H1 (cell line): Measurements from ENCODE around the gene CACNB1. TPM values are rescaled to one million over a fixed set of nuclear protein-coding genes. Genes with fewer than 3 reads are reported as not detected.

Experiments used
- CTCF ChIA-PET: fragments of 300-600 bp; sonication (Branson Sonifier 250); formaldehyde crosslinking; loops from one replicate; lab custom pipeline; 2021; ENCODE audit not compliant: partially characterized antibody; lab: Charles Lee
- POLR2A ChIA-PET: fragments of 300-600 bp; sonication (Branson Sonifier 250); formaldehyde crosslinking; loops from one replicate; lab custom pipeline; 2021; ENCODE audit warnings: inconsistent platforms; ENCODE audit not compliant: partially characterized antibody; lab: Charles Lee
- DNase-seq, 2 experiments: peaks; one replicate each; pipeline versions ENCODE4 v3.0.0 to v3.0.0-alpha.2; 2010 to 2022; ENCODE audit warnings: low spot score in 2 of 2, low read depth in 1 of 2, mixed read lengths in 1 of 2
- FAIRE-seq: peaks from 2 replicates; lab custom pipeline; 2011; peaks lifted over from hg19 to GRCh38; lab: Jason Lieb, UNC
- H2AFZ ChIP-seq: 2 replicates; pipeline ENCODE4 v1.8.1; 2012; ENCODE audit warnings: low read length, inconsistent platforms
- H2AK5ac ChIP-seq: 2 replicates; pipeline ENCODE4 v1.6.1; 2013; ENCODE audit warnings: low read depth, low read length
- H2BK120ac ChIP-seq: replicated peaks from 2 replicates; pipeline ENCODE3; 2013; ENCODE audit warnings: low read depth, low read length, inconsistent platforms
- H2BK12ac ChIP-seq: 2 replicates; pipeline ENCODE4 v1.6.1; 2013; ENCODE audit warnings: low read depth, low read length
- H2BK15ac ChIP-seq: 2 replicates; pipeline ENCODE4 v1.6.1; 2013; ENCODE audit warnings: low read length
- H2BK20ac ChIP-seq: 2 replicates; pipeline ENCODE4 v1.6.1; 2013; ENCODE audit warnings: low read length
- H2BK5ac ChIP-seq: 2 replicates; pipeline ENCODE4 v1.6.1; 2013; ENCODE audit warnings: low read depth, low read length
- H3K14ac ChIP-seq: 2 replicates; pipeline ENCODE4 v1.6.1; 2013; ENCODE audit warnings: inconsistent platforms; ENCODE audit not compliant: insufficient read length
- H3K18ac ChIP-seq: 2 replicates; pipeline ENCODE4 v1.6.1; 2013; ENCODE audit warnings: low read length; ENCODE audit errors: extremely low read depth
- H3K23ac ChIP-seq: 2 replicates; pipeline ENCODE4 v1.6.1; 2013; ENCODE audit warnings: inconsistent platforms; ENCODE audit not compliant: insufficient read length
- H3K23me2 ChIP-seq: 2 replicates; pipeline ENCODE4 v1.6.1; 2013; ENCODE audit warnings: low read depth, low read length
- H3K27ac ChIP-seq: 2 replicates; pipeline ENCODE4 v1.6.1; 2011; ENCODE audit warnings: low read depth, low read length, inconsistent platforms
- H3K27me3 ChIP-seq, 4 experiments: replicated peaks in 1 of 4; 1 replicate in 1 of 4; 2 replicates in 3 of 4; pipeline versions ENCODE4 v1.6.1 to v1.8.1; 2011 to 2013; ENCODE audit warnings: low read length in 3 of 4, mild to moderate bottlenecking in 3 of 4, inconsistent platforms in 2 of 4, mixed read lengths in 2 of 4, moderate library complexity in 1 of 4; ENCODE audit not compliant: control insufficient read depth in 3 of 4, insufficient read depth in 3 of 4; ENCODE audit errors: extremely low read depth in 1 of 4
- H3K36me3 ChIP-seq, 4 experiments: 2 replicates each; pipeline versions ENCODE4 v1.6.1 to v1.8.1; 2011 to 2013; ENCODE audit warnings: mild to moderate bottlenecking in 4 of 4, low read length in 3 of 4, moderate library complexity in 2 of 4, control low read depth in 1 of 4, inconsistent platforms in 1 of 4; ENCODE audit not compliant: insufficient read depth in 4 of 4, control insufficient read depth in 2 of 4
- H3K4ac ChIP-seq: replicated peaks from 2 replicates; pipeline ENCODE3; 2013; ENCODE audit warnings: low read length, low read depth, mixed read lengths, inconsistent platforms; ENCODE audit not compliant: insufficient read length
- H3K4me1 ChIP-seq, 4 experiments: replicated peaks in 1 of 4; 1 replicate in 1 of 4; 2 replicates in 3 of 4; pipeline versions ENCODE4 v1.6.1 to v1.8.1; 2011 to 2013; ENCODE audit warnings: low read length in 3 of 4, inconsistent platforms in 2 of 4, mixed read lengths in 1 of 4; ENCODE audit not compliant: insufficient read depth in 4 of 4, control insufficient read depth in 3 of 4
- H3K4me2 ChIP-seq, 2 experiments: 2 replicates each; pipeline versions ENCODE4 v1.6.1 to v1.8.1; 2011 to 2013; ENCODE audit warnings: low read depth in 2 of 2, low read length in 2 of 2, control low read depth in 1 of 2, inconsistent platforms in 1 of 2, mild to moderate bottlenecking in 1 of 2; ENCODE audit not compliant: insufficient read depth in 1 of 2
- H3K4me3 ChIP-seq, 4 experiments: fragments of 200-600, 300-600 bp in 1 of 4; sonication (generic), shearing (Covaris generic), sonication (Bioruptor Twin) in 1 of 4; 2 replicates each; pipeline versions ENCODE4 v1.5.1 to v1.8.1; 2011 to 2016; ENCODE audit warnings: low read length in 4 of 4, low read depth in 3 of 4, control low read depth in 2 of 4, inconsistent platforms in 2 of 4, mild to moderate bottlenecking in 2 of 4, mixed read lengths in 1 of 4, moderate library complexity in 1 of 4; ENCODE audit not compliant: insufficient read depth in 2 of 4; ENCODE audit errors: extremely low read depth in 1 of 4
- H3K56ac ChIP-seq: replicated peaks from 2 replicates; pipeline ENCODE3; 2013; ENCODE audit warnings: low read depth, mild to moderate bottlenecking, mixed read lengths, low read length, inconsistent platforms; ENCODE audit not compliant: insufficient read length
- H3K79me1 ChIP-seq: 2 replicates; pipeline ENCODE4 v1.6.1; 2013; ENCODE audit warnings: low read depth, low read length, control low read depth
- H3K79me2 ChIP-seq, 2 experiments: 2 replicates each; pipeline versions ENCODE4 v1.6.1 to v1.8.1; 2012 to 2013; ENCODE audit warnings: low read length in 2 of 2, mild to moderate bottlenecking in 2 of 2, inconsistent platforms in 1 of 2; ENCODE audit not compliant: insufficient read depth in 2 of 2, control insufficient read depth in 1 of 2
- H3K9ac ChIP-seq, 4 experiments: replicated peaks in 1 of 4; 1 replicate in 1 of 4; 2 replicates in 3 of 4; pipeline versions ENCODE4 v1.6.1 to v1.8.1; 2011 to 2013; ENCODE audit warnings: low read depth in 3 of 4, low read length in 3 of 4, control low read depth in 2 of 4, mild to moderate bottlenecking in 2 of 4, moderate library complexity in 2 of 4, inconsistent platforms in 1 of 4; ENCODE audit errors: extremely low read depth in 1 of 4
- H3K9me3 ChIP-seq, 2 experiments: 2 replicates each; pipeline versions ENCODE4 v1.6.1 to v1.8.1; 2012 to 2013; ENCODE audit warnings: mild to moderate bottlenecking in 2 of 2, moderate library complexity in 2 of 2, control low read depth in 1 of 2, inconsistent platforms in 1 of 2, low read depth in 1 of 2, low read length in 1 of 2, mixed read lengths in 1 of 2; ENCODE audit not compliant: insufficient read depth in 2 of 2
- H4K20me1 ChIP-seq, 2 experiments: replicated peaks in 1 of 2; 2 replicates each; pipeline versions ENCODE3 to v1.8.1; 2011 to 2013; ENCODE audit warnings: inconsistent platforms in 2 of 2, low read length in 2 of 2, mild to moderate bottlenecking in 1 of 2; ENCODE audit not compliant: insufficient read depth in 2 of 2, control insufficient read depth in 1 of 2
- H4K5ac ChIP-seq: 2 replicates; pipeline ENCODE4 v1.6.1; 2013; ENCODE audit warnings: low read length, low read depth, mixed read lengths, inconsistent platforms; ENCODE audit not compliant: insufficient read length
- H4K8ac ChIP-seq: 2 replicates; pipeline ENCODE4 v1.8.0; 2013; ENCODE audit warnings: mild to moderate bottlenecking, moderate library complexity, low read length, inconsistent platforms; ENCODE audit not compliant: insufficient read depth; ENCODE audit errors: extremely low read depth
- H4K91ac ChIP-seq: replicated peaks from 2 replicates; pipeline ENCODE3; 2013; ENCODE audit warnings: low read length, mixed read lengths, inconsistent platforms; ENCODE audit not compliant: insufficient read length
- ATF3 ChIP-seq: IDR thresholded peaks from 2 replicates; pipeline ENCODE4 v1.6.1; 2011; ENCODE audit warnings: low read depth, mild to moderate bottlenecking, low read length; ENCODE audit not compliant: insufficient read depth
- BCL11A ChIP-seq, 2 experiments: IDR thresholded peaks; one replicate each; pipeline ENCODE4 v1.6.1; 2011; ENCODE audit warnings: low read depth in 2 of 2, low read length in 2 of 2, mild to moderate bottlenecking in 2 of 2
- BRCA1 ChIP-seq: IDR thresholded peaks from 2 replicates; pipeline ENCODE4 v1.6.1; 2012; ENCODE audit warnings: low read depth, low read length, improper control_type of control experiment
- CEBPB ChIP-seq: IDR thresholded peaks from 2 replicates; pipeline ENCODE4 v1.6.1; 2012; ENCODE audit warnings: low read depth, low read length
- FOSL1 ChIP-seq: IDR thresholded peaks from 2 replicates; pipeline ENCODE4 v1.6.1; 2011; ENCODE audit warnings: mild to moderate bottlenecking, low read depth, low read length, moderate library complexity; ENCODE audit not compliant: insufficient read depth
- MAFK ChIP-seq: IDR thresholded peaks from 2 replicates; pipeline ENCODE4 v1.6.1; 2012; ENCODE audit warnings: low read depth, mild to moderate bottlenecking, improper control_type of control experiment, low read length
- RFX5 ChIP-seq: IDR thresholded peaks from 2 replicates; pipeline ENCODE4 v1.6.1; 2011; ENCODE audit warnings: low read depth, low read length, improper control_type of control experiment, borderline replicate concordance
- TEAD4 ChIP-seq: IDR thresholded peaks from 2 replicates; pipeline ENCODE4 v1.6.1; 2012; ENCODE audit warnings: low read depth, low read length, inconsistent platforms, mixed read lengths
- WGBS, 2 experiments: shearing (Covaris generic) in 1 of 2; methylation state at CpG; one replicate each; pipeline versions ENCODE4 v1.1.6 to v1.1.7; 2013 to 2015; ENCODE audit warnings: low lambda C conversion rate in 2 of 2, mixed read lengths in 2 of 2, inconsistent platforms in 1 of 2, low coverage in 1 of 2, missing lambda C conversion rate in 1 of 2; ENCODE audit not compliant: insufficient replicate concordance in 2 of 2, insufficient coverage in 1 of 2, insufficient read length in 1 of 2; ENCODE audit errors: extremely low coverage in 1 of 2, missing lambda C conversion rate in 1 of 2; 5-methylcytosine and 5-hydroxymethylcytosine counted together
- polyA plus RNA-seq, 7 experiments: library from polyadenylated mRNA; depleted of rRNA in 3 of 7; stranded (reverse) in 5 of 7; unstranded in 2 of 7; fragments of >200 nt in 5 of 7; fragments of 200-250 nt in 2 of 7; gene quantifications; 1 replicate in 5 of 7; 2 replicates in 1 of 7; 4 replicates in 1 of 7; pipeline versions ENCODE4 v1.2.1 to v1.2.3, GENCODE V29; 2011 to 2013; ENCODE audit warnings: missing spikeins in 2 of 7, mixed read lengths in 2 of 7
- total RNA-seq: library from RNA; stranded (reverse); fragmentation: NEBNext Ultra II Directional; extraction: Animal tissue kit (Norgen Biotek cat#: 25700); gene quantifications from 2 replicates; pipeline ENCODE4 v1.2.1, GENCODE V29; 2021
- TF ChIP-seq, protein P1 (sequence below), 3 experiments: IDR thresholded peaks; 1 replicate in 2 of 3; 2 replicates in 1 of 3; pipeline versions ENCODE4 v1.5.1 to v1.6.1; 2011; ENCODE audit warnings: low read length in 3 of 3, mild to moderate bottlenecking in 3 of 3, inconsistent platforms in 2 of 3, low read depth in 1 of 3, moderate library complexity in 1 of 3; ENCODE audit not compliant: insufficient read depth in 1 of 3; ENCODE audit errors: control extremely low read depth in 1 of 3
- TF ChIP-seq, protein P2 (sequence below): IDR thresholded peaks from 2 replicates; pipeline ENCODE4 v1.6.1; 2012; ENCODE audit warnings: inconsistent platforms

Gene CACNB1
- total and polyA plus RNA-seq, 2 of the 8 experiments (the other 6 are each of a cell fraction or from before 2014, with no cell fraction given), result 7.2 to 17.8 TPM

GRCh38 chr17:39131616-39132015, 65.9 kb downstream of the CACNB1 start:
- H2BK12ac ChIP-seq, result no peak overlapping the region
- WGBS, 2 experiments, result 86% methylated on average over 6 of the region's 6 CpGs; no CpG with 5 or more reads in 1 of the 2 experiments
- H2BK5ac ChIP-seq, result no peak overlapping the region; the same call in 1 of the 2 replicates
- H4K8ac ChIP-seq, result peak overlapping the region; percentile 82; the same call in 1 of the 2 replicates
- ChIA-PET CTCF (interaction anchor here (0.7 to 1.0 kb wide), 2 partner anchors 33 to 156 kb away, joined by 3 to 4 read pairs; no protein-coding TSS in a partner anchor), POLR2A (interaction anchor here (1.2 kb wide), 1 partner anchor 63 kb away, joined by 3 read pairs; no protein-coding TSS in a partner anchor)
- no peak overlapping the region for H4K5ac ChIP-seq
- no peak overlapping the region for H3K27ac ChIP-seq
- no peak overlapping the region for H3K14ac ChIP-seq
- H3K9ac ChIP-seq, result no peak overlapping the region
- H3K4me2 ChIP-seq, result no peak overlapping the region
- H2BK20ac ChIP-seq, result no peak overlapping the region
- no peaks in the 10 kb centered on the region for H3K9me3 ChIP-seq
- H4K91ac ChIP-seq, result no peak overlapping the region
- H3K79me2 ChIP-seq, result no peaks in the 10 kb centered on the region
- FAIRE-seq (no peak), DNase-seq (no peak)
- H3K4me3 ChIP-seq, result no peak overlapping the region
- no peak overlapping the region for H2BK15ac ChIP-seq
- no peaks in the 10 kb centered on the region for H4K20me1 ChIP-seq
- no peak overlapping the region for H3K23ac ChIP-seq
- no peak overlapping the region for H2AK5ac ChIP-seq
- no peaks in the 10 kb centered on the region for H3K23me2 ChIP-seq
- no peak overlapping the region for H3K18ac ChIP-seq
- no peaks in the 10 kb centered on the region for H3K27me3 ChIP-seq
- no peak overlapping the region for H3K4ac ChIP-seq
- no peaks in the 10 kb centered on the region for H3K36me3 ChIP-seq
- H2AFZ ChIP-seq, result no peak overlapping the region
- no peaks in the 10 kb centered on the region for H3K79me1 ChIP-seq
- H3K56ac ChIP-seq, result no peak overlapping the region
- H3K4me1 ChIP-seq, result peaks cover 0 to 3% (median 0%) of the 10 kb centered on the region in 4 experiments; a peak in 2 of 7 replicates
- no peak overlapping the region for H2BK120ac ChIP-seq
- TF ChIP-seq RFX5 (no peak), CEBPB (no peak), FOSL1 (no peak), BCL11A (IDR thresholded peaks at IDR 0.05; ENCODE audit: low read depth in 2 of 2, low read length in 2 of 2) (no peak), MAFK (no peak), TEAD4 (no peak), ATF3 (no peak), BRCA1 (no peak)
- TF ChIP-seq, protein P1, sequence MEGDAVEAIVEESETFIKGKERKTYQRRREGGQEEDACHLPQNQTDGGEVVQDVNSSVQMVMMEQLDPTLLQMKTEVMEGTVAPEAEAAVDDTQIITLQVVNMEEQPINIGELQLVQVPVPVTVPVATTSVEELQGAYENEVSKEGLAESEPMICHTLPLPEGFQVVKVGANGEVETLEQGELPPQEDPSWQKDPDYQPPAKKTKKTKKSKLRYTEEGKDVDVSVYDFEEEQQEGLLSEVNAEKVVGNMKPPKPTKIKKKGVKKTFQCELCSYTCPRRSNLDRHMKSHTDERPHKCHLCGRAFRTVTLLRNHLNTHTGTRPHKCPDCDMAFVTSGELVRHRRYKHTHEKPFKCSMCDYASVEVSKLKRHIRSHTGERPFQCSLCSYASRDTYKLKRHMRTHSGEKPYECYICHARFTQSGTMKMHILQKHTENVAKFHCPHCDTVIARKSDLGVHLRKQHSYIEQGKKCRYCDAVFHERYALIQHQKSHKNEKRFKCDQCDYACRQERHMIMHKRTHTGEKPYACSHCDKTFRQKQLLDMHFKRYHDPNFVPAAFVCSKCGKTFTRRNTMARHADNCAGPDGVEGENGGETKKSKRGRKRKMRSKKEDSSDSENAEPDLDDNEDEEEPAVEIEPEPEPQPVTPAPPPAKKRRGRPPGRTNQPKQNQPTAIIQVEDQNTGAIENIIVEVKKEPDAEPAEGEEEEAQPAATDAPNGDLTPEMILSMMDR (IDR thresholded peaks at IDR 0.05; ENCODE audit: control extremely low read depth in 1 of 3, insufficient read depth in 1 of 3, low read depth in 1 of 3, low read length in 3 of 3), result no peak
- TF ChIP-seq, protein P2, sequence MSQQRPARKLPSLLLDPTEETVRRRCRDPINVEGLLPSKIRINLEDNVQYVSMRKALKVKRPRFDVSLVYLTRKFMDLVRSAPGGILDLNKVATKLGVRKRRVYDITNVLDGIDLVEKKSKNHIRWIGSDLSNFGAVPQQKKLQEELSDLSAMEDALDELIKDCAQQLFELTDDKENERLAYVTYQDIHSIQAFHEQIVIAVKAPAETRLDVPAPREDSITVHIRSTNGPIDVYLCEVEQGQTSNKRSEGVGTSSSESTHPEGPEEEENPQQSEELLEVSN, result no peak
